Hepatocyte (in vitro differentiated cells): Measurements from ENCODE around the gene PGAM4.

Experiments
- EZH2 ChIP-seq: fragments of 200-600 bp; sonication (generic); IDR thresholded peaks from 2 replicates; pipeline ENCODE4 v1.6.1; 2016; ENCODE audit warnings: antibody characterized with exemption, mild to moderate bottlenecking, borderline replicate concordance
- EZH2phosphoT487 ChIP-seq: fragments of 200-600 bp; sonication (generic); IDR thresholded peaks from one replicate; pipeline ENCODE4 v1.6.1; 2018; ENCODE audit warnings: antibody characterized with exemption, mild to moderate bottlenecking, low read depth, moderate library complexity; ENCODE audit not compliant: unreplicated experiment, severe bottlenecking

DNA sequence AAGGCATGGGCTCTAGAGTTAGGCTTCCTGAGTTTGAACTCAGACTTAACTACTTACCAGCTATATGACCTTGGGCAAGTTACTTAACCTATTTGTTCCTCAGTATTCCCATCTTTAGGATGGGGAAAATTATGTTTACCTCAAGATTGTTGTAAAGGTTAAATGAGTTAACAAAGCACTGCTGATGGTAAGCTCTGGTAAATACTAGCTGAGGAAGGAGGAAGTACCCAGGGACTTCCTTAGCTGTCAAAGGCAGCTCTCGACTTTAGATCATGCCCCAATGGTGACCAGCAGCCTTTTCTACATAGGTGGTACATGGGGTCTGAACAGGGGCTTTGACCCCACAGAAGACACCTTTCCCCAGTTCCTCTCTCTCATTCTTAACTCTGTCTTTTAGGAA lies 38.9 kb downstream of the PGAM4 start:
- TF ChIP-seq EZH2phosphoT487 (no peak), EZH2 (no peak)
